HTR-8/SVneo (cell line): ENCODE measurements around the gene ANKS1B.

ENCODE experiments used
- DNase-seq: peaks from one replicate; pipeline ENCODE4 v3.0.0; 2011; ENCODE audit warnings: low spot score, mixed read lengths; ENCODE audit not compliant: insufficient read length
- FAIRE-seq: peaks from 2 replicates; lab custom pipeline; 2011; peaks lifted over from hg19 to GRCh38; lab: Jason Lieb, UNC

Gene ANKS1B

DNA sequence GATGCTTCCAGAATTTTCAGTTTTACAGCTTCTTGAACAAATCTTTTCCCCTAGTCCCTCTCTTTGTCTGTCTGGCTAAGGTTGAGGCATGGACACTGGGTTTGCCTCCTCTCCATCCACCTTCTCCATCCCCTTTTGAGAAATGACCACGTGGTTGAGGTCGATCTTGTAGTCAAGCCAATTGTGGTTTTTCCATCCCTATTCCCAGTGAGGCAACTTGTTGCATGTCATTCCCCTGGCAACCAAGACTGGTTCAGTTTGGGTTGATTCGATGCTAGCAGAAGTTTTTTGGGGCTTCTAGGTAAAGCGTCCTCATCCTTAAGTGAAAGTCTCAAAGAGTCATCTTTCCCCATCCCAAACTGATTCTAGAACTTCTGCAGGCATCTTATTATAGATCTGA lies 1038.9 kb downstream of the ANKS1B start:
- FAIRE-seq (no peak), DNase-seq (no peak)

DNA sequence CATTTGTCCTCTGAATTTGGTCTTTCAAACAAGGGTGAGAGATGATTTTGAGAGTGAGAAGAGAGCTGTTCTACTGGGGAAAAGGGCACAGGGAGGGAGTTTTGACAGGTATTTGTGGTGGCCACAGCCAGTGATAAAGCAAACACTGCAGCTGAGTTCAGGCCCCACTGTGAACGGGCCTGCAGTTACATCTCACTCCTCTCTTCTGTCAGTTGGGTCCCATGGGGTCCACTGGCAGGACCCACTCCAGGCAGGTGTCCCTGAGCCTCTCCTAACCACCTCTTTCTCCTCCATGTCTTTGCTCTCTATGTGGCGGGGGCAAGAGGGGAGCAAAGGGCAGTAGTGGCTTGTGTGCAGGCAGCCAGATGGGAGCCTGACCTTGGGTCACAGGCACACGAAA lies 1044.8 kb downstream of the ANKS1B start:
- FAIRE-seq, result no peak
- DNase-seq, result no peak

- FAIRE-seq (no peak), DNase-seq (peak; percentile 2)
Observed at GRCh38 chr12:98939350-98939749, 1045.4 kb downstream of the ANKS1B start.

DNA sequence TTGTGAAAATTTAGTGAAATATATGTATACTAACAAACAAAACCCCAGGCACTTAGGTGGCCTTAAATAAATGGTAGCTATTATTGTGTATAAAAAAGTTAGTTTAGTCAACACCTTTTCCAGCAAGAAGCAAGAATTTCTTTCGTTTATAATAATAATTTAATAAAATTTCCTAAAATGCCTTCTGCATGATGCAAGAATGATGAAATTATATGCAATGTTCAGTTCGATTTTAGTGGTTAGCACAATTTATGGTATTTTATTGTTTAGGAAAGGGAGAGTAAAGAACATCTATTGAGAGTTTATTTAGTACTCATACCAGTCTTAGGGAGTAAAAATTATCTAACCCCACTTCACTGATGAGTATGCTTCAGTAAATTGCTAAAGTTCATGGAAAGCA lies 1048.9 kb downstream of the ANKS1B start:
- DNase-seq (no peak), FAIRE-seq (no peak)

DNA sequence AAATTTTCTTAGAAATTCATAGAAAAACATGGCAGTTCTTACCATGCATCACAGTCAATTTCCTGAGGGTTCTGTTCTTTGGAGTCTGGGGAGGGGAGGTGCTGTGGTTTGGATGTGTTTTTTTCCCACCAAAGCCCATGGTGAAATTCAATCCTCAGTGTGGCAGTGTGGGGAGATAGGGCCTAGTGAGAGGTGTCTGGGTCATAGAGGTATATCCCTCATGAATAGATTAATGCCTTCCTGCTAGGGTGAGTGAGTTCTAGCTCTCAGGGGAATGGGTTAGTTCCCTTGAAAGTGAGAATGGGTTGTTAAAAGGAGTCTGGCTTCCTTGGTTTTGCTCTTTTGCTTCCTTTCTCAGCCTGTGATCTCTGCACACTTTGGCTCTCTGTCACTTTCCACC lies 1061.9 kb downstream of the ANKS1B start:
- FAIRE-seq, result no peak
- no peak for DNase-seq

DNA sequence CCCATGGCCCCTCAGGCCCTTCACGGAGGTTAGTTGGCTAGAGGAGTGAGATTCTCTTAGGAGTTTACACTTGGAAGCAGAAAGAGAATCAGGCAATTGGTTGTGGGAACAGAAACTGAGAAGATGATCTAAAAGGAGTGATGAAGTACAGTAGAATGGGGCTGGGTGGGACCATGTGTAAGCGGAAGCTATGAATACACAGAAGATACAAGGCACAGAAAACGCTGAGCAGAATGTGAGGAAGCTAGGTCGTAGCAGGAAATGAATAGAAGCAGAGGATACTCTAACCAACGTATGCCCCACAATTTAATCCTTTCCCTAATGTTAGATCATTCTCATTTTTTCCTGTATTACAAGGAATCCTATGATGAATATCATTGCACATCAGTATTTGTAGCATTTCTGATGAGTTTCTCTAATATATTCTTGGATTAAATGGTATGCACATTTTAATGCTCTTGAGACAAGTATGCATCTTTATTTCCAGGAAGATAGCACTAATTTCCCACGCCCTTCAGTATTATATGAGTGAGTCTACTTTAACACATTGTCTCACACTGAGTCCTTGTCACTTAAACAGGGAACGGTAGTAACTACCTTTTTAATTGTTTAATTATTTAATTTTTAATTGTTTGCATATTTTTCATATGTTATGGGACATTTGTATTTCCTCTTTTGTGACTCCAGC lies 1066.4 kb downstream of the ANKS1B start:
- DNase-seq (no peak), FAIRE-seq (no peak)

- no peak for FAIRE-seq
Observed at GRCh38 chr12:98916106-98916505, 1068.6 kb downstream of the ANKS1B start.

GRCh38 chr12:98912401-98912974 lies 1072.2 kb downstream of the ANKS1B start:
- FAIRE-seq (no peak), DNase-seq (no peak)

More at GRCh38 chr12:98916106-98916505, 1068.6 kb downstream of the ANKS1B start:
- DNase-seq, result no peak

- DNase-seq, result no peak
- FAIRE-seq, result no peak
Observed at GRCh38 chr12:98911396-98911795, 1073.3 kb downstream of the ANKS1B start.

- DNase-seq, result no peak
- no peak for FAIRE-seq
Observed at GRCh38 chr12:98909746-98910145, 1075.0 kb downstream of the ANKS1B start.

DNA sequence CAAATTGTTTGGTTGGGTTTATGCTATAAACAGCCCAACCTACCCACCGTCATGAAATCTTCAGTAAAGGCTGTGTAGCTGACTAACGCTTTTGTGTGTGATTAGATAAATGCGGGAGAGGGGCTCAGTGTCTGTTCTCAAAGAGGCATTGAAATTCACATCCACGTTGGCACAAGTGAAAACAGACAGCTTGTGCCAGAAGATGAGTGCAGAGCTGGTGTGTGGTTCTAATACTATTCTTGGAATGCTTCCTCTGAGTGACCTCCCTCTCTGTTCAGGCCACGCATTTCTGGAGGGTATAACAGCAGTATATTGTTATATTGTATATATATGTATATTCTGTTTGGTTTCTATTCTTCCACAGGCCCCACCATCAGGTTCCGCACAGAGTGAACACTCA lies 1075.9 kb downstream of the ANKS1B start:
- no peak for FAIRE-seq
- DNase-seq, result no peak

- FAIRE-seq (no peak), DNase-seq (no peak)
Observed at GRCh38 chr12:98903875-98904274, 1080.9 kb downstream of the ANKS1B start.

- FAIRE-seq, result no peak
- no peak for DNase-seq
Observed at GRCh38 chr12:98901189-98901588, 1083.5 kb downstream of the ANKS1B start.

GRCh38 chr12:98896938-98897337 lies 1087.8 kb downstream of the ANKS1B start:
- DNase-seq, result no peak
- FAIRE-seq, result no peak

DNA sequence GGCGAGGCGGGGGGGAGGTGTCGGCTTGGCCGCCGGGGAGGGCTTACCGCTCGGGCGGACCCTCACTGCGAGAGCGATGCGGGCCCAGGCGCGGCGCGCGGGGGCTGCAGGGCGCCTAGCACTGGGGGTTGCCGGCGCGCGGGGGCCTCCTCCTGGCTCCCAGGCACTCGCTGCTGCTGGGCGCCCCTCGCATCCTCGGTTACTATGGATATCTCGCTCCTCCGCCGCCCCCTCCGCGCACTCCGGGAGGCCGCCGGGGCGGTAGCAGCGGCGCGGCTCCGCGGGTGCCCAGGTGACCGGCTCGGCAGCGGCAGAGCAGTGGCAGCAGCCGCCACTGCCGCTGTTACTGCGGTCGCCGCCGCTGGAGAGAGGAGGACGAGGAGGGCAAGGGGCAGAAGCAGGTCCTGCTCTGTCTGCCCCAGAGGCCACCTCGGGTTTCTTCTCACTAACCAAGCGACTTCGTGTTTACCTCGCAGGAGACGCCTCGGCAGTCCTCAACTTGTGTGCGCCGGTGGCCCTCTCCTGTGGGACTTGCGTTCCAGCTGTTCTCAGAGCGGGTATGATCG lies 1089.6 kb downstream of the ANKS1B start:
- FAIRE-seq (no peak), DNase-seq (no peak)

DNA sequence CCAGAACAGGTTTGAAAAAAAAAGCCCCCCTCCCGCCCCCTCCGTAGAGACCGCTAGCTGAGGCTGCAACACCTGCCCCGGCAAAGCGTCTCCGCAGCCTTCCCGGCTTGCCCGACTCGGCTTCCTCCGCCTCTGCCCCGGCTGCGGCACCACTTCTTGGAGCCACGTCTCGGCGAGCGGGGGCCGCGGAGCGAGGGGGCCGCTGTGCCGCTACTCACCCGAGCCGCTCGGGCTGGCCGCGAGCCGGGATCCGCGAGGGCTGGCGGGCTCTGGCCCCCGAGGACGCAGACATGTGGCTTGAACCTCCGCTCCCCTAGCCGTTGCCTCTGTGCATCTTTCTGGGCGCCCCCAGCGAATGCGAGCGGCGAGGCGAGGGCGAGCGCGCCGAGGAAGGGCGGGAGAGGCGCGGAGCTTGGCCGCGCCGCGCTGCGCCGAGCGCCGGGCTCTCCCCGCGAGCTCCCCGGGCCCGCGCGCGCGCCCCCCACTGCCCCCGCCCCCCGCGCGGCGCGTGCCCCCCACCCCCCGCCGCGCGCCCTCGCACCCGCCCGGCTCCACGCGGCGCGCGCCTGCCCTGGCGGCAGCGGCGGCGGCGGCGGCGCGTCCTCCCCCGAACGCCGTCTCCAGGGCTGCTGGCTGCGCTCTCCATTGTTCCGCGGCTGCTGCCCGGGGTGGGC lies 1090.2 kb downstream of the ANKS1B start:
- DNase-seq (no peak), FAIRE-seq (no peak)

- DNase-seq, result no peak
Observed at GRCh38 chr12:98893675-98894411, 1090.9 kb downstream of the ANKS1B start.

GRCh38 chr12:98893126-98893674 lies 1091.5 kb downstream of the ANKS1B start:
- FAIRE-seq (no peak), DNase-seq (no peak)

More at GRCh38 chr12:98893675-98894411, 1090.9 kb downstream of the ANKS1B start:
- FAIRE-seq, result no peak

DNA sequence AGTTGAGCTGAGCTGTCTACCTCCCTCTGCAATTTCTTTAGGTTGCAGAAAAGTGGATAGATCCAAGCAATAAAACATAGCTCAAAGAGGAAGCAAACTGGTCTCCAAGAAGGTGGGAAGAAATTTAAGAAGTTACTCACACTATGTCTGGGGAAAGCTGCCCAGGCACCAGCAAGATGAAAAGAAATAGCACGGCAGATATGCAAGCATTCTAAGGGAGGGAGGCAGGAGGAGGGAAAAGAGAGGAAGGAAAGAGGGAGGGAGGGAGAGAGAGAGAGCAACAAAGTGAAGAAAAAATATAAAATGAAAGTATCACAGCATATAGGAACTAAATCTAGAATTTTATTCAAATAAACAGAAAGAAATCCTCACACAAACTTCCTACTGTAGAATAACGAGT lies 1099.0 kb downstream of the ANKS1B start:
- DNase-seq (no peak), FAIRE-seq (no peak)

DNA sequence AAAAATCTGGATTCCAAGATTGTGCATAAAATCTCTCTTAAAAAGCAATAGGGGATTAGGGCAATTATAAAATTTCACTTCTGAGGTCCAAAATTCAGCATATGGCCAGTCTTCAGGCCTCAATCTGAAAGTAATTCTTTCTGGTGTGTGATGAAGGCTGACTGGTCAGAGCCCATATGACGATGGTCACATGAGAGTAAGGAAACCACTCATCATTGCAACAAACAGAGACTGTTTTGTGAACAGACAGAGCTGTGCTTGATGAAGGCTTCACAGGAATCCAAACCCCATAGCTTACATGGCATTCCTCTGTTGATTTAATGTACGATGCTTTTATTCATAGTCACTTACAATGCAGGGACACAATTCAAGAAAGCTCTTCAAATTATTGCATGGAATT lies 1101.5 kb downstream of the ANKS1B start:
- DNase-seq (no peak), FAIRE-seq (no peak)
